DMS79 (cell line): ENCODE results near the gene GOPC.
A peak's percentile ranks its signal among the peaks of the same experiment; 100 is the strongest.
"Not testable (repeated sequence)": the region's sequence is repeated elsewhere in the genome, so short reads cannot be mapped to it uniquely, and the experiment has no call there.

Source experiments
- DNase-seq: peaks from one replicate; lab custom pipeline; 2025; lab: John Stamatoyannopoulos, UW

The GOPC gene

GRCh38 chr6:117602151-117602898 lies at the start of gene GOPC:
TSS of gene GOPC (minus strand) at chr6:117602511. CDS start at chr6:117602288, 223 bp downstream.
- peak; percentile 97 for DNase-seq

- DNase-seq, result not testable (repeated sequence)
These were observed 49.7 kb upstream of the GOPC start for GRCh38 chr6:117651984-117652383.

- no peak for DNase-seq
These were observed 40.7 kb upstream of the GOPC start for GRCh38 chr6:117642976-117643375.

GRCh38 chr6:117637770-117638169 lies 35.5 kb upstream of the GOPC start:
- no peak for DNase-seq

DNA sequence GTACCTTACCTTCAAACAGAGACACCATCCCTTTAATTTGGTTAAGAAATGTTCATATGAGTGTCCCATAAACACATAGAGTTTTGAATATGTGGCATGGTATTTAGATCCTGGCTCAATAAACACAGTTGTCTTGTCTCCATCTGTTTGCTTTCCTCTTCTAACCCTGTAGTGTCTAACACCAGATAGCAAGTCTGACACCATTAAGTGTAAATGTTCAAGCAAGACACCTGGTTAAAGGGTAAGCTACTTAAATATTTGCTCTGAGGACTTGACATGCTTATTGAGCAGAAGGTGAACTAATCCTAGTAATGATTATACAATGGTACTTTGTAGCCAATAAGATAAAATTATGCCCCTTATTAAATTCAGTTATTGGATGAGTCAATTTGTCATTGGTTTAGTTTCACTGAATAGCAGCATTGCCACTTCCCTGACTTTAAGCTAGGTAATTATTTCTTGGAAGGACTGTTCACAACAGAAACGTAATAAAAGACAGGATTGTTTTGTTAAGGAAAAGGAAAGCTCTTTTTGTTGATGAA lies 26.9 kb upstream of the GOPC start:
- no peak for DNase-seq

DNA sequence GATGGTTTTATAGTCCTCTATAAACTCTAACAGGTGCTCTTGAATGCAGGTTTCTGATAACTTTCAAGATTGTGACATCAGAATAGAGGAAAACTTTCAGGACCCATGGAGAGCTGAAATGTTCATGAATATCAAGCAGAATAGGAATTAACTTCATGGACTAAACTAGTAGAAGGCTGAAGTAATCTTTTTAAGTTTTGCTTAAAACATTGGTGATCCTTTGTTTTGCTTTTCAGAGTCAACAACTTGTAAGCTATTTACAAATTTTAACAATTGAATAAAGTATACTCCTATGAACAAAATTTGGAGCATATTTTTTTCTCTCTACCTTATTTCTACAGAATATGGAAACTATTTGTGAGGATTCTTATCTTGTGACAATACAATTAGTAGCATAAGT lies 25.2 kb upstream of the GOPC start:
- no peak for DNase-seq

DNA sequence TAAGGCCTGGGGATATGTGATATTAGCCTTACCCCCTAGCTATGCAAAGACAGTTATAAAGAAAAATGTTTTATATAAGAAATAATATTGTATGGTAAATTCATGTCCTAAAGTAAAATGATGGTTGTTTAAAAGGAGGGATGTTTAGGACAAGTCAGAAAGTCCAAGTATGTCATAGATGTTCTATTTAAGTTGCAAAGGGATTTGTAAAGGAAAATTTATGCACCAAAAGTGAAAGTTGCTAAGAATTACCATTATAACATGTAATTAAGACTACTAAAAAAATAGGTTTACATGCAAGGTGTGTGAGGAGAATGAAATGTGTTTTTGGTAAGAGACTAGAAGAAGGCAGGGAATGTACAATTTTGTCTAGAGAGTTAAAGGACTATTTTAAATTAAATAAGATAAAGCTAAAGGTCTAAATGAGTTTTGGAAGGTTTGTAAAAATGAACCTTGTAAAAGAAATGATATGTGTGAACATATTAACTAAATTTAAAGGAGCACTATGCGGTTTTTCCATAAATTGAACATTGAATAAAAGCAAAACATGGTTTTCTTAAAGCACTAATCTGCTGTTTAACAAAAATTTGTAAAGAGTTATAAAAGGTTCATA lies 22.7 kb upstream of the GOPC start:
- no peak for DNase-seq

- DNase-seq, result no peak
These were observed 16.9 kb upstream of the GOPC start for GRCh38 chr6:117619178-117619577.

DNA sequence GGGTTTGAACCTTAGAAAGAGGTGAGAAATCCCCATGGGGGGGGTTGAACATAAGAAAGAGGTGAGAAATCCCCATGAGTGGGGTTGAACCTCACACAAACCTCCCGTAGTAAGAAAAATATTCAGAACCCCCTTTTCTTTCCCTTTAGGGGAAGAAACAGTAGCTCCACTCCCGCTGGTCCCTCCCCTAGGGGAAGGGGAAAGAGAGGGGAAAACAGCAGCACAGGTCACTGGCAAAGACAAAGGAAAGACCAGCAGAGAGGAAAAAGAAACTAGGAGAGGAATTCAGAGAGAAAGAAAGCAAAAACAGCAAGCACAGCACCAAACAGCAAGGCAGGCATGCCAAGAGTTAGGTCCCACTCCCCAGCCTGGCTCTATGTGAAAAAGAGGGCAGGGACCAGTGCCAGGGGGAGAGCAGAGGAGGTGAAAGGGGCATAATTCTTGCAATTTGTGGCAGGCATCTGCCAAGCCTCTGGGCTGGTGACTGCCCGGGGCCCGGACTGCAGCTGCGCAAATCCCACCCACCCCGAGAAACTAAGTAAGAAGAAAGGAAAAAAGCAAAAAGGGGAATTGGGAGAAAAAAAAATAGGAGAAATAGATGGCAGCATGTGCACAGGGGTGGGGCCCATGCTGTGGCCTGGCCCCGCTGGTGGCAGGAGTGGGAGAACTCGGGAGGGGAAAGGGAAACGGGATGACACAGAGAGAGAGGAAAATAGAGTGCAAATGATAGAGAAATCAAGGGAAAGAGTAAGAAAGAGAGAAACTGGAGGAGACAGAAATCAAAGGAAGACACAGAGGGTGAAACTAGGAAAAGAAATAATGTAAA lies 15.1 kb upstream of the GOPC start:
- no peak for DNase-seq

DNA sequence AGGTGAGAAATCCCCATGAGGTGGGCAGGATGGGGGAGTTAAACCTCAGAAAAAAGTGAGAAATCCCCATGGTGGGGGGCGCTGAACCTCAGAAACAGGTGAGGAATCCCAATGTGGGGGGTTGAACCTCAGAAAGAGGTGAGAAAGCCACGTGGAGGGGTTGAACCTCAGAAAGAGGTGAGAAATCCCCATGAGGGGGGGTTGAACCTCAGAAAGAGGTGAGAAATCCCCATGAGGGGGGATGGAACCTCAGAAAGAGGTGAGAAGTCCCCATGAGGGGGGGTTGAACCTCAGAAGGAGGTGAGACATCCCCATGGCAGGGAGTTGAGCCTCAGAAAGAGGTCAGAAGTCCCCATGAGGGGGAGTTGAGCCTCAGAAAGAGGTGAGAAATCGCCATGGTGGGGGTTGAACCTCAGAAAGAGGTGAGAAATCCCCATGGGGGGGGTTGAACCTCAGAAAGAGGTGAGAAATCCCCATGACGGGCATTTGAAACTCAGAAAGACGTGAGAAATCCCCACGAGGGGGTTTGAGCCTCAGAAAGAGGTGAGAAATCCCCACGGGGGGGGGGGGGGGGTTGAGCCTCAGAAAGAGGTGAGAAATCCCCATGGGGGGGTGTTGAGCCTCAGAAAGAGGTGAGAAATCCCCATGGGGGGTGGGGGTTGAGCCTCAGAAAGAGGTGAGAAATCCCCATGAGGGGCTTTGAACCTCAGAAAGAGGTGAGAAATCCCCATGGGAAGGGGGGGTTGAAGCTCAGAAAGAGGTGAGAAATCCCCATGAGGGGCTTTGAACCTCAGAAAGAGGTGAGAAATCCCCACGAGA lies 14.3 kb upstream of the GOPC start:
- DNase-seq, result no peak

DNA sequence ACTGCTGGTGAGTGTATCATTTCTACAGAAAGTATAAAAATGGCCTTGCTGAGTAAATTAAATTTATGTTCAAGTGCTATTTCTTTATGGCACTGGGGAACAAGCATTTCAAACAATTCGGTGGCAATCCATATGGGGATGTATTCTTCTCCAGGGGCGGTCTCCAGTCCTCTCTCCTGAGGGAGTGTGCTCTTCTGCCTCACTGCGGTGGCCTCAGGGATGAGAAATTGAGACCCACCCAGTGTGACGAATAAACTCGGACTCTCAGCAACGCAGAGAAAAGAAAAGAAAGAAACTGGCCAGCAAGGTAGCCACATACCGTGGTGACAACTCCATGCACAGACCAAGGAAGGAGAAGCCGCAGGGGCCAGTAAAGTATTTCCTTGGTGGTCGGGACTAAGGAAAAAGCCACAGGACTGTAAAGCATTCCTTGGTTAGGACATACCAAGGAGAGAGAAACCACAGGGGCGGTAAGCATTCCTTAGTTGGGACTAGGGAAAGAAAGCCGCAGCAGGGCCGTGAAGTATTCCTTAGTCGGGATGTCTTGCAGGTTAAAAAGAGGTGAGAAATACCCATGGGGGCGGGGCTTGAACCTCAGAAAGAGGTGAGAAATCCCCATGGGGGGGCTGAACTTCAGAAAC lies 13.6 kb upstream of the GOPC start:
- DNase-seq, result no peak

DNA sequence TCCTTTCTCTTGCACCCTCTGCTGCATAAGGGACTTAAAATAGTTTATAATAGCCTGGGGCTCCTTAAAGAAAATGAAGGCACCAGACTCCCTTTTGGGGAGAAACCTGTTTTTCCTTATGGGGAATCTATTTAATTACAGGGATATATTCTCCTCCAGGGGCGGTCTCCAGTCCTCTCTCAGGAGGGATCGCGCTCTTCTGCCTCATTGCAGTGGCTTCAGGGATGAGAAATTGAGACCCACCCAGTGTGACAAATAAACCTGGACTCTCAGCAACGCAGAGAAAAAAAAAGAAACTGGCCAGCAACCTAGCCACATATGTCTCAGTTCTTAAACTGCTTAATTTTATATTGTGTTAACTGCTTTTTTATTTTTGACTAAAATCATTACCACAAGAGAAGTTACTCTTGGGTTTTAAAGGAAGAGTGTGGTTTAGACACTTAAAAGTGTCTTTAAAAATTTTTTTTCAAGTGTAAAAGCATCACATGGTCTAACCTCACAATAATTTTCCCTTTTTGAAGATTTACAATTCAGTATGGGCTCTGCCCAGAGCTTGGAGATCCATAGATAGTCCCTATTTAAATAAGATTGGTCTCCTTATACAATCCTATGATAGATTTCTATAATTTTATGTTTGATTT lies 11.7 kb upstream of the GOPC start:
- DNase-seq, result no peak

DNA sequence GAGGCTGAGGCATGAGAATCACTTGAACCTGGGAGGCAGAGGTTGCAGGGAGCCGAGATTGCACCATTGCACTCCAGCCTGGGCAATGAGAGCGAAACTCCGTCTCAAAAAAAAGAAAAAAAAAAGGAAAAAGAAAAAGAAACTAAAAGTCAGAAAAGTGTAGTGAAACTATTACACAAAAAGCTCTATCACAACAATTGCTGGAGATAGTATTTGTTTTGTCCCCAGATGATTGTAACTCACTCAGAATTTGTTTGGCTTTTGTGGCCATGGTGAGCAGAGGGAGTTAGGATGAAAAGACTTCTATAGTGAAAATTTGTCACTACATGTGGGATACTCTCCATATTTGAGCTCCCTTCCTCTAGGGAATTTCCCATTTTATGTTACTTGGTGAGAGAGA lies 5.2 kb upstream of the GOPC start:
- no peak for DNase-seq

DNA sequence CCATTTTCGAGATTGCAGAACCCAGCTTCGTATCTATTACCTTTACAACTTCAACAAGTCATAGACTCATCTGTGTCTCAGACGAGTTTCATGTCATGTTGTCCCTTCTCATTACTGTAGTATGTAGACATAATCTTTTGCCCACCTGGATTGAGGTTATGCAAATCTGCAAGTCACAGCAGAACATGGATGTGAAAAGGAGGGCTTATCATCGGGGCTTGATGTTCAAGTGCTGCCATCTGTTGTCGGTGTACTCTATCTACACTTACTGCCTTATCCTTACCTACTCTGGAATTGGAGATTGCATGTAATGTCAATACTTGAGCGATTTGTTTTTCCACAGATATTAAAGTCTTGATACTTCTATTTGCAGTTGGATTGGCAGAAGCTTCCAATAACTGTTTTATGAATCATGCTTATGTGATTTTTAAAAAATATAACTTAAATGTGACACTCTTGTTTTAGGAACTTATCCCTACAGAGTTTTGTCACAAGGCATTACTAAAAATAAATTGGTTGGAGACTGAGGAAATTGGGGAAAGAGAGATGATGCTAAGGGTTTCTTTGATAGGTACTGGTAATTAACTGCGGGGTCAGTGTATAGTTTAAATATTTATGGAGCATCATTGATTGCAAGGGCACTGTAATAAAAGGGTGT lies 3.0 kb upstream of the GOPC start:
- peak; percentile 21 for DNase-seq

DNA sequence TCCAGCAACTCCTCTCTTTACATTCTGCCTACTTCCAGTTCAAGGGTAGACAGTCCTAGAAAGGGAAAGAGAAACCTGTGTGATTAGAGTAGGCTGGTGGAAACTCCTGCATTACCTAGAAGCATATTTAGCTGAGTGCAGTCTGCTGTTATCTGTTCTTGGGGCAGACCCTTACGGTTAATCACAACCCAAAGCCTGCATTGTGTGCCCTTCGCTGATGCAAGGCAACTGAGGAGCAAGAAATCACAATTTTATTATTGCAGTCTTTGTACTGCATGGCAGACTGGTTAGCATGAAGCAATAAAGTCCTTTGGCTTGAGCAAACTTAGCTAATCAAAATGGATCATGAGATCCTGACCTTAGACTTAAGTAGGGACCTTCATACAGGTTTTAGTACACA lies 1.5 kb upstream of the GOPC start:
- no peak for DNase-seq

DNA sequence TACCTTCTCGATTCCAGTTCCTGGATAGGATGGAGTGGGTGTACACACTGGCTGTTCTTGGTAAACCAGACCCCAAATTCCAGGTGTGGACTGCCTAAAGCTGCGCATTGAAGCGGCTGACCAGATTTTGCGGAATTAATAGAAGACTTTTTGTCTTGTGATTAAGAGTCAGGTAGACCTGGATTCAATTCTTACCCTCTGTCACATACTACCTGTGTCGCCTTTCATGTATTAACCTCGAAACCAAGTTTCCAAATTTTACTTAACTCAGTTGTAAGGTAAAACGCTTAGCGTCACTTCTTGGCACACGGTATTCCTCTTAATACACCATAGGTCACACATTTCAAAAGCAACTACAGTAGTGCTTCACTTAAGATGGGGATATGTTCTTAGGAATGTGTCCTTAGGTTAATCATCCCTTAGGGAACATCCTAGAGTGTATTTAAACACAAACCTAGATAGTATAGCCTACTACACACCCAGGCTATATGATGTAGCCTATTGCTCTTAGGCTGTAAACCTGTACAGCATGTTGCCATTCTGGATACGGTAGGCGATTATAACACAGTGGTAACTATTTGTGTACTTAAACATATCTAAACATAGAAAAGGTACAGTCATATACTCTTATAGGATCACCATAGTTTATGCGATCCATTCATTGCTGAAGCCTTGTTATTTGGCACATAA lies 733 bp upstream of the GOPC start:
- DNase-seq, result no peak

DNA sequence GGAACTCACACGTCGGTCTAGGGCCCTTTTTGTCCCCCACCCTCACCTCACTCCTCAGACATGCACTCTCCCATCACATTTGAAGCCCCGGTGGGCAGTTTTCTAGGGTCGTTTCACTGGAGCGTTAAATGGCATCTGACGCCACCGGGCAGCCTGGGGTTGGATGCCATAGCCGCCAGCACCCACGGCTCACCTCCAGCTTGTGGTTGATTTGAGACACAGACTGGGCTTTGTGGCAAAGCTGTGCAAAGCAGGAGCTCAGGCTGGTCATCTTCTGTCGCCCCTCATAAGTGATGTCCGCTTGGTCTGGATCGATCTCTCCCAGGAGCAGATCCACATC lies 530 bp downstream of the GOPC start:
- peak; percentile 54 for DNase-seq

DNA sequence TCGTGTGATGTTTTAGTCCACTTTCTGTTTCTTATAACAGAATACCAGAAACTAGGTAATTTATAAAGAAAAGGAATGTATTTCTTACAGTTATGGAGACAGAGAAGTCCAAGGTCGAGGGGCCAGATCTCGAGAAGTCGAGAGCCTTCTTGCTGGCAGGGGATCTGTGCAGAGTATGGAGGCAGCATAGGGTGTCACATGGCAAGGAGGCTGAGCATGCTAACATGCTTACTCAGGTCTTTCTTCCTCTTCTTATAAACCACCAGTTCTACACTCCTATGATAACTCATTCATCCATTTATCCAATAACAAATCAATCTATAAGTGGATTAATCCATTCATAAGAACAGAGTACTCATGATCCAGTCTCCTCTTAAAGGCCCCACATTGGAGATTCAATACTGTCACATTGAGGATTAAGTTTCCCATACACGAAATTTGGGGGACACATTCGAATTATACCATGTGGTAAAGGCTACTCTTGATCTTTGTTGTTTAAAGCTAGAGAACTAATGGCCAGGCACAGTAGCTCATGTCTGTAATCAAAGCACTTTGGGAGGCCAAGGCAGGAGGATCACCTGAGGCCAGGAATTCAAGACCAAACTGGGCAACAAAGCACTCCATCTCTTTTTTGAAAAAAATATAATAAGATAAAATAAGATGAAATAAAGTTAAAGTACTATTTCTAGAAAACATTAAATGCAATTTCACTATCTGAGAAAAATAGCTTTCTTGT lies 2.1 kb downstream of the GOPC start:
- no peak for DNase-seq

- DNase-seq, result no peak
These were observed 4.6 kb downstream of the GOPC start for GRCh38 chr6:117597755-117598154.
